Measurements from ENCODE around the gene RPL38.

GRCh38 chr17:74179576-74179975 lies 23.9 kb upstream of the RPL38 start:
- TF ChIP-seq CTCF (conservative IDR thresholded peaks at IDR 0.05 in 1 of 2, IDR thresholded peaks at IDR 0.05 in 1 of 2; ENCODE audit: extremely low read depth in 1 of 2, insufficient read depth in 1 of 2, low read depth in 1 of 2, low read length in 2 of 2) = no peak
- TF ChIP-seq EZH2 (IDR thresholded peaks at IDR 0.05; ENCODE audit: borderline replicate concordance, low read length) = no peak
